COLO668 (cell line): Measurements from ENCODE around the gene PGF.

ENCODE experiments used
- DNase-seq: peaks from one replicate; lab custom pipeline; 2025; ENCODE audit not compliant: unreplicated experiment; lab: John Stamatoyannopoulos, UW

Gene PGF

GRCh38 chr14:74904635-74905503, 50.5 kb downstream of the PGF start:
- DNase-seq: no peak

GRCh38 chr14:74902941-74903705, 52.3 kb downstream of the PGF start:
- DNase-seq: no peak

- DNase-seq: no peak
These were observed 56.7 kb downstream of the PGF start for GRCh38 chr14:74898694-74899093.

GRCh38 chr14:74898083-74898482, 57.3 kb downstream of the PGF start:
- DNase-seq: no peak

- no peak for DNase-seq
These were observed 57.8 kb downstream of the PGF start for GRCh38 chr14:74897642-74898041.

- no peak for DNase-seq
These were observed 59.0 kb downstream of the PGF start for GRCh38 chr14:74896400-74896799.

- no peak for DNase-seq
These were observed 61.7 kb downstream of the PGF start for GRCh38 chr14:74893614-74894091.

GRCh38 chr14:74892745-74893144, 62.7 kb downstream of the PGF start:
- no peak for DNase-seq

GRCh38 chr14:74891870-74892269, 63.5 kb downstream of the PGF start:
- no peak for DNase-seq
